ENCODE results near the gene NCBP2. TPM values are rescaled to one million over a fixed set of nuclear protein-coding genes. Genes with fewer than 3 reads are reported as not detected.

NCBP2 gene
- total RNA-seq: 64.5 and 68.2 TPM in 2 replicates

GRCh38 chr3:196942226-196942914, at the start of gene NCBP2:
Gene NCBP2, minus strand, starts transcription at chr3:196942528. Its CDS starts 25 bp downstream, at chr3:196942503.

GRCh38 chr3:196968233-196969133, 26.2 kb upstream of the NCBP2 start, which contains the start of gene PIGZ:
Gene PIGZ, minus strand, starts transcription at chr3:196968833. Its CDS starts 16,802 bp downstream, at chr3:196952031.

Other genes with a start within 250 kb of the NCBP2 start
- gene CEP19, start 230.3 kb downstream of the NCBP2 start, total RNA-seq: 3.3 and 3.7 TPM in 2 replicates
- 27.1 and 28.8 TPM in 2 replicates for gene PIGX, start 230.2 kb downstream of the NCBP2 start, total RNA-seq
- gene PAK2, start 202.7 kb downstream of the NCBP2 start, total RNA-seq: 38.0 and 68.6 TPM in 2 replicates
- gene SENP5, start 74.6 kb downstream of the NCBP2 start, total RNA-seq: 42.0 and 42.8 TPM in 2 replicates
- gene PIGZ, start 26.3 kb upstream of the NCBP2 start, total RNA-seq: 3.1 and 5.4 TPM in 2 replicates
- 1.7 and 5.2 TPM in 2 replicates for gene MELTF, start 87.3 kb upstream of the NCBP2 start, total RNA-seq